Chondrocyte (in vitro differentiated cells): Measurements from ENCODE around the gene RANBP3. TPM values are rescaled to one million over a fixed set of nuclear protein-coding genes. Genes with fewer than 3 reads are reported as not detected.
"Not testable (repeated sequence)": the region's sequence is repeated elsewhere in the genome, so short reads cannot be mapped to it uniquely, and the experiment has no call there.

Experiments used
- DNase-seq: peaks from one replicate; pipeline ENCODE4 v3.0.0; 2021; ENCODE audit warnings: mixed read lengths, low spot score
- H3K27ac Mint-ChIP-seq: one replicate; pipeline ENCODE4 v1.8.0; 2021; ENCODE audit warnings: mild to moderate bottlenecking, moderate library complexity, mixed read lengths; ENCODE audit not compliant: unreplicated experiment
- H3K27me3 Mint-ChIP-seq: 2 replicates; pipeline ENCODE4 v1.8.0; 2021; ENCODE audit warnings: low read depth, mixed read lengths
- H3K36me3 Mint-ChIP-seq: 2 replicates; pipeline ENCODE4 v1.8.0; 2021; ENCODE audit warnings: low read depth, mixed read lengths
- H3K4me1 Mint-ChIP-seq: 2 replicates; pipeline ENCODE4 v1.8.0; 2021; ENCODE audit warnings: low read depth, mild to moderate bottlenecking, mixed read lengths
- H3K4me3 Mint-ChIP-seq: one replicate; pipeline ENCODE4 v1.8.0; 2021; ENCODE audit warnings: mild to moderate bottlenecking, moderate library complexity, mixed read lengths; ENCODE audit not compliant: unreplicated experiment
- H3K9me3 Mint-ChIP-seq: 2 replicates; pipeline ENCODE4 v1.8.0; 2021; ENCODE audit warnings: low read depth, mixed read lengths
- CTCF ChIP-seq: fragments of 200-600 bp; sonication (generic); IDR thresholded peaks from 2 replicates; pipeline ENCODE4 v1.5.0; 2021; ENCODE audit warnings: antibody characterized with exemption, mild to moderate bottlenecking, moderate library complexity
- total RNA-seq: library from RNA; stranded (reverse); gene quantifications from 3 replicates; pipeline ENCODE4 v1.2.1, GENCODE V29; 2021

Gene RANBP3
- total RNA-seq, 1 donor from 2014 or later, result 53.5 TPM

GRCh38 chr19:5877427-5877826, 100.5 kb downstream of the RANBP3 start:
- Mint-ChIP-seq H3K27ac (no peak overlapping the region), H3K9me3 (no peaks in the 10 kb centered on the region), H3K4me1 (peaks cover 13% of the 10 kb centered on the region), H3K36me3 (no peaks in the 10 kb centered on the region), H3K27me3 (no peaks in the 10 kb centered on the region), H3K4me3 (no peak overlapping the region)
- no peak for DNase-seq
- TF ChIP-seq CTCF, result no peak

GRCh38 chr19:5874496-5874895, 103.4 kb downstream of the RANBP3 start:
- H3K27ac Mint-ChIP-seq, H3K4me3 Mint-ChIP-seq, H3K4me1 Mint-ChIP-seq, DNase-seq, H3K9me3 Mint-ChIP-seq, H3K36me3 Mint-ChIP-seq, H3K27me3 Mint-ChIP-seq: not testable (repeated sequence)

- Mint-ChIP-seq H3K27ac (no peak overlapping the region), H3K27me3 (peaks cover 2% of the 10 kb centered on the region), H3K4me1 (peaks cover 3% of the 10 kb centered on the region), H3K4me3 (no peak overlapping the region), H3K36me3 (no peaks in the 10 kb centered on the region), H3K9me3 (no peaks in the 10 kb centered on the region)
- no peak for DNase-seq
- TF ChIP-seq CTCF, result no peak
These were observed 104.2 kb downstream of the RANBP3 start for GRCh38 chr19:5873617-5874199.

GRCh38 chr19:5870986-5871394, 107.0 kb downstream of the RANBP3 start:
- Mint-ChIP-seq H3K27me3 (peaks cover 6% of the 10 kb centered on the region), H3K36me3 (no peaks in the 10 kb centered on the region), H3K4me3 (no peak overlapping the region), H3K9me3 (no peaks in the 10 kb centered on the region), H3K4me1 (peaks cover 3% of the 10 kb centered on the region), H3K27ac (peak overlapping the region; percentile 36)
- TF ChIP-seq CTCF, result no peak
- DNase-seq, result no peak

- Mint-ChIP-seq H3K9me3 (no peaks in the 10 kb centered on the region), H3K4me3 (no peak overlapping the region), H3K27ac (no peak overlapping the region), H3K4me1 (peaks cover 3% of the 10 kb centered on the region), H3K27me3 (peaks cover 11% of the 10 kb centered on the region), H3K36me3 (no peaks in the 10 kb centered on the region)
- DNase-seq, result no peak
- no peak for TF ChIP-seq CTCF
These were observed 110.5 kb downstream of the RANBP3 start for GRCh38 chr19:5867201-5868136.

Other genes starting within 250 kb of the RANBP3 start
- gene PRR22, start 193.4 kb downstream of the RANBP3 start, total RNA-seq, result 1.2 to 1.4 TPM (median 1.3 TPM) in 3 replicates
- 14.8 to 19.4 TPM (median 18.4 TPM) in 3 replicates for gene DUS3L, start 187.0 kb downstream of the RANBP3 start, total RNA-seq
- 0.54 to 0.77 TPM in 2 of 3 replicates, not detected in the other for gene NRTN, start 173.1 kb downstream of the RANBP3 start, total RNA-seq
- gene FUT6, start 138.4 kb downstream of the RANBP3 start, total RNA-seq, result not detected in 3 replicates
- gene FUT3, start 126.7 kb downstream of the RANBP3 start, total RNA-seq, result not detected in 3 replicates
- not detected in 3 replicates for gene FUT5, start 107.6 kb downstream of the RANBP3 start, total RNA-seq
- gene NDUFA11, start 74.3 kb downstream of the RANBP3 start, total RNA-seq, result 202 to 224 TPM (median 204 TPM) in 3 replicates
- gene VMAC, start 73.3 kb downstream of the RANBP3 start, total RNA-seq, result 5.6 to 6.5 TPM (median 6.1 TPM) in 3 replicates
- gene CAPS, start 63.9 kb downstream of the RANBP3 start, total RNA-seq, result 7.2 to 11.9 TPM (median 10.5 TPM) in 3 replicates
- 5.6 to 9.9 TPM (median 6.5 TPM) in 3 replicates for gene RFX2, start 132.4 kb upstream of the RANBP3 start, total RNA-seq
- gene ACSBG2, start 157.5 kb upstream of the RANBP3 start, total RNA-seq, result 0.10 TPM in 1 of 3 replicates, not detected in the others